Epidermal melanocyte (primary cell): ENCODE data around the gene GMPS.
"Not testable (repeated sequence)": the region's sequence is repeated elsewhere in the genome, so short reads cannot be mapped to it uniquely, and the experiment has no call there.

ENCODE experiments used
- DNase-seq: peaks from one replicate; pipeline ENCODE4 v3.0.0; 2011; ENCODE audit warnings: low spot score; ENCODE audit not compliant: insufficient read length

GMPS gene

GRCh38 chr3:155938409-155938808 lies 68.0 kb downstream of the GMPS start:
- DNase-seq = no peak

GRCh38 chr3:155941354-155941753 lies 70.9 kb downstream of the GMPS start:
- no peak for DNase-seq

- no peak for DNase-seq
Observed at GRCh38 chr3:155944081-155944480, 73.6 kb downstream of the GMPS start.

- peak; percentile 44 for DNase-seq
Observed at GRCh38 chr3:155946178-155946577, 75.7 kb downstream of the GMPS start.

GRCh38 chr3:155948476-155948875 lies 78.0 kb downstream of the GMPS start:
- no peak for DNase-seq

- no peak for DNase-seq
Observed at GRCh38 chr3:155949453-155950217, 79.2 kb downstream of the GMPS start.

GRCh38 chr3:155956508-155957411 lies 86.3 kb downstream of the GMPS start:
- no peak for DNase-seq

- no peak for DNase-seq
Observed at GRCh38 chr3:155957412-155957880, 87.0 kb downstream of the GMPS start.

- no peak for DNase-seq
Observed at GRCh38 chr3:155958676-155959075, 88.2 kb downstream of the GMPS start.

GRCh38 chr3:155960060-155960459 lies 89.6 kb downstream of the GMPS start:
- no peak for DNase-seq

GRCh38 chr3:155961044-155961443 lies 90.6 kb downstream of the GMPS start:
- DNase-seq = not testable (repeated sequence)

GRCh38 chr3:155963570-155963969 lies 93.1 kb downstream of the GMPS start:
- DNase-seq = no peak

GRCh38 chr3:155970398-155970797 lies 99.9 kb downstream of the GMPS start:
- no peak for DNase-seq

- no peak for DNase-seq
Observed at GRCh38 chr3:155972885-155973584, 102.6 kb downstream of the GMPS start.

- no peak for DNase-seq
Observed at GRCh38 chr3:155978324-155978723, 107.9 kb downstream of the GMPS start.

GRCh38 chr3:155979746-155980145 lies 109.3 kb downstream of the GMPS start:
- no peak for DNase-seq

- DNase-seq = no peak
Observed at GRCh38 chr3:155981669-155982068, 111.2 kb downstream of the GMPS start.

GRCh38 chr3:155983834-155984474 lies 113.5 kb downstream of the GMPS start:
- no peak for DNase-seq

- DNase-seq = no peak
Observed at GRCh38 chr3:155984791-155985417, 114.5 kb downstream of the GMPS start.

- DNase-seq = no peak
Observed at GRCh38 chr3:155989536-155989935, 119.1 kb downstream of the GMPS start.

- no peak for DNase-seq
Observed at GRCh38 chr3:155991212-155991611, 120.8 kb downstream of the GMPS start.
